HG03521 (cell line): Measurements from ENCODE around the gene MYH13.
"Not testable (repeated sequence)": the region's sequence is repeated elsewhere in the genome, so short reads cannot be mapped to it uniquely, and the experiment has no call there.

ENCODE experiments used
- ATAC-seq: cut with Tn5 transposase; IDR thresholded peaks from one replicate; pipeline ENCODE4 v1.9.1; 2021; ENCODE audit warnings: mild to moderate bottlenecking, moderate library complexity; ENCODE audit not compliant: unreplicated experiment

Gene MYH13

DNA sequence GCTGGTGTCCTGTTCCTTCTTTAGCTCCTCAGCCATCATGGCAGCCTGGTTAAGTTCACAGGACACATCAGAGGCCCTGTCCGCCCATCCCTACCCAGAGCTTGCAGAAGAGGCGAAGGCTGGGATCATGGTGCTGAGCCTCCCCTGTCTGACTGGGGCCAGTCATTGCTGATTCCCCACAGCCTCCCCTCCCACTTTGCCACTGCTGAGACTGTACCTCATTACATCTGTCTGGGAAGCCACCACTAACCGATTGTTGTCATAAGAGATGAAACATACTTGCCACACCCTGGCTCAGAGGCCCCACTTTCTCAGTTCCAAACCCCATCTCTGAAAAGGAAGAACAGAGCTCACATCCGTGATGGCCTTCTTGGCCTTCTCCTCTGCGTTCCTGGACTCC lies 66.2 kb downstream of the MYH13 start:
- ATAC-seq: no peak

DNA sequence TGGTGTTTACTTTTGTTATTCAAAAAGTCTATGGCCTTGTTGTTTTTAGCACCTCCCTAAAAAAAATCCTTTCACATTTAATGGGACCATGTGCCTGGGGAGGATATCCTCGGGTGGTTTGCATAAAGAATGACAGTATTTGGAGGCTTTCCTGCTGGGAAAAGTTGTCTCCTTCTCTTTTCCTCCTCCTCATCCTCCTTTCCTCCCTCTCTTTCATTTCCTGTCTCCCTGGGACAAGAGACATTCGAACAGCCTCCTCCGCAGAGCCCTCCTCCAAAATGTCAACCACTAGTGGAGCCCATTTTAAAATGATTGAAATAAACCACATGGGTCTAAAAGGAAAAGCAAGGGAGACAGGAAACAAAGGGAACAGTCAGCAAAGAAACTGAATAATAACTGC lies 67.4 kb downstream of the MYH13 start:
- no peak for ATAC-seq

DNA sequence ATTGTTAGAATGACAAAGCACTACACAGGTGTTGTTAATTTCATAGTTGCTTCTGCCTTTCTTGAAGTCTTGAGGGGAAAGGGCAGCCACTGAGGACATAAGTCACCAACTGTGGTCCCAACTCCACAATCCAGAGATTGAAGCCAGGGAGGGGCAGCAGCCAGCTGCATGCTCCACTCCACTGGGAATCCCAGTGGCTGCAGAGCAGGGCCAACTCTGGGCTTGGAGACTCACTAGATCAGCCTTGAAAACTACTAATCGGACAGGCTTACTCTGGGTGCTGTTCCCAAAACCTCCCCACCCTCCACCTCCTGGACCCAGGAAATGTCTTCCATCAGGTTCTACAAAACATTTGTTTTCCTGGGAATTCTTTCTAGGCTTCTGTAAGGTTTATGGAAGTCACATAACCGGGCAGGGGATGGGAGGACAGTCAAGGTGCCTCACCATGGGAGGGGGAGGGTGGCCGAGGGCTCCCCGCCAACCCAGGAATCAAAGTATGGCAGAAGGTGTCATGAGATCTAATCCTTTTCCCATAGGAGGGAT lies 68.0 kb downstream of the MYH13 start:
- ATAC-seq: no peak

DNA sequence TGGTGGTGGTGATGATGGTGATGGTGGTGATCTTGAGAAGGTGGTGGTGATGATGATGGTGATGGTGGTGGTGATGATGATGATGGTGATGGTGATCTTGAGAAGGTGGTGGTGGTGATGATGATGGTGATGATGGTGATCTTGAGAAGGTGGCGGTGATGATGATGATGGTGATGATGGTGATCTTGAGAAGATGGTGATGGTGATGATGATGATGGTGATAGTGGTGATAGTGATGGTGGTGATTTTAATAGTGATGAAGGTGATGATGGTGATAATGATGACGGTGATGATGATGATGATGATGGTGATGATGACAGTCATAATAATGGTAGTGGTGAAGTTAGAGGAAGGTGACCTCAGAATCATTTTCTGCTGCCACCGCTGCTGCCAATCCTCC lies 75.1 kb downstream of the MYH13 start:
- ATAC-seq: no peak

DNA sequence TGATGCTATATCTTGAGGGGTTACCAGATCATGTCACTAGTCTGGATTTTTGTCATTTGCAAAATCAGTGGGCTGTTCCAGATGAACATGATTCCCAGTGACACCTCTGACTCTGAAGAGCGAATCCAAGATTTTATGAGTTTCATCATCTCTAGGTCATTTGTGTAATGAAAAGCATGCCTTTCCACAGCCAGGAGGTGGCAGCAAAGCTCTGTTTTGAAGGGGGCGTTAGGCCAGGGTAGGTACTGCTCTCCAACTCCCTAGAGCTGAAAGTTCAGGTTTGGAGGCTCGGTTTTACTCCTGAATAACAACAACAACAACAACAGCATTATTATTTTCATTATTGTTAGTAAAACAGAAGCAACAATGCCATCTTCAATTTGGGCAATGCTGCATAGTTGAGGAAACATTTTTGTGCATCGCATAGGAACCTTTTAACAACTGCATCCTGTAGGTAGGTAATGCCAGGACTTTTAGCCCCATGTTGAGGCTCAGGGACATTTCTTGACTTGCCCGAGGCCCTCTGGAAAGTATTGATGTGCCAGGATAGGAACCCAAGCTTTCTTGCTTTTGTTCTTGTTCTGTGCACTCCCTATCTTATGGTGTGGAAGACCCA lies 77.0 kb downstream of the MYH13 start:
- ATAC-seq: peak; percentile 51

DNA sequence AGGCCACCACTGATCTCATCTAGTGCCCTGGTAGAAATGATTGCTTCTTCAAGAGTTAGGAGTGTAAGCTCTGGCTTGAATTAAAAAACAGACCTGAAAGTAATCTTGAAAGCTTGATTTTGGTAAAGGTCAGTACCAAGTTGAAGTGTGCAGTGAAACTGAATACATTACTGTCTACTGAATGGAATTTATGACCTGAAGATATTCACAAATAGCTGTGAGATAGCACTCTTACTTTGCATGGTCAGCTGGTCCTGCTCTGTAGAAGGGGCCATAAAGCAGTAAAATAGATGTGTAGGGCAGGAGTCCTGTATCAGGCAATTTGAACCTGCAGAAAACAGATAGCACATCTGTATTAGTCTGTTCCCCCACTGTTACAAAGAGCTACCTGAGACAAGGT lies 78.6 kb downstream of the MYH13 start:
- no peak for ATAC-seq

DNA sequence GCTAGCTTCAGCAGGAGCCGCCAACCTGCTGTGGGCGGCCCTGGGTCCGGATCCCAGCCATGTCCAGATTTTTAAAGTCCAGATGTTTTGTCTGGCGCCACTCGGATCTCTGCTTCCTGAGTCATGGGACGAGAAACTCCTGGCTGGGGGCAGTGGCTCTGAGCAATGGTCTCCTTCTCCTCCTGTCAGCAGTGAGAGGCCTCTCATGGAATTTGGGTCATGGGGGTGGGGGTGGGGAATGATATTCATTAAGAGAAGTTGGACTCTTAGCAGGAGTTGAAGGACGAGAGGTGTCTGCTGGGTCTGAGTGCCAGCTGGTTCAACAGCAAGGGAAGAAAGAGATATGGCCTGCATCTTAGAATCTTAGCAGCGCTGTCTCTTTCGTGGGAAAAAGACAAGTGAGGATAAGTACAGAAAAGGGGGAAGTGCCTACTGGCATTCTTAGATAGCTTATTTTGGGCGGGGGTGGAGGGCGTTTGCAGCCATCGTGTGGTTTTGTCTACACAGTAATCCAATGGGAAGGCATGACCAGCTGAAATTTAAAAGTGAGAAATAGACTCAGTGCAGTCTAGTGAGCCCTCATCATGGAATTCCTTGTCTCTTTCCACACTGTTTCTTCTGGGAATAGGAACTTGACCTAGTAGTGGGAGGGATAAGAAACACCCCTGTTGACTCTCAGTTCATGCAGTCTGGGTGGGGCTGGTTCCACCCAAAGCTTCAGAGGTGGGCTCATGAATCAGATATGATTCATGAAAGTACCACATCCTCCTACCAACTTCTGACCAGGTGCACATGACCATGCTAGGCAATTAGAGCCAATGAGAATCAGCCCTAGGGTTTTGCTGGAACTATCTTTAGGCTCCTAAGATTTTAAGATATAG lies 80.5 kb downstream of the MYH13 start:
- ATAC-seq: peak; percentile 73

DNA sequence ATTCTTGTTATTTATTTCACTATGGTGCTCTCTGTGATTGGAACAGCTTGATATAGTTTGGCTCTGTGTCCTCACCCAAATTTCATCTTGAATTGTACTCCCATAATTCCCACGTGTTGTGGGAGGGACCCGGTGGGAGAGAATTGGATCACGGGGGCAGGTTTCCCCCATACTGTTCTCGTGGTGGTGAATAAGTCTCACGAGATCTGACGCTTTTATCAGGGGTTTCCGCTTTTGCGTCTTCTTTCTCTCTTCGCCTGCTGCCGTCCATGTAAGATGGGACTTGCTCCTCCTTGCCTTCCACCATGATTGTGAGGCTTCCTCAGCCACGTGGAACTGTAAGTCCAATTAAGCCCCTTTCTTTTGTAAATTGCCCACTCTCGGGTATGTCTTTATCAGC lies 81.2 kb downstream of the MYH13 start:
- not testable (repeated sequence) for ATAC-seq

DNA sequence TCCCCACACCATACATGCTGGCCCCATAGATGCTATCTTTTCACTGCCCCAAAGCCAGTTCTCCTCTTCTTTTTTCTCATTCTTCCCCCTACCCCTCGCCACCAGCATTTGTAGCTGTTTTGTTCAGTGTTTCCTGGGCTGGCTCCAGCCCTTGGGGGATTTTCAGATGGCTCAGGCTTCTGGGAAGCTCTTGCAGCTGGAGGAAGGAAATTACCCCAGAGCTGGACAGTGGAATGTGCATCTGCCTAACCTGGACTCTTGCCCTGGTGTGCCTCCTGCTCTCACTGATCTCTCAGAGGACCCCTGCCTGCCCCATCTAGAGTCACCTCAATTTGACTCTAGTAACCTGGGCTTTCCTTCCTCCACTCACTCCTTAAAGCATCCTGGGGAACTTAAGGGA lies 82.8 kb downstream of the MYH13 start:
- ATAC-seq: no peak

DNA sequence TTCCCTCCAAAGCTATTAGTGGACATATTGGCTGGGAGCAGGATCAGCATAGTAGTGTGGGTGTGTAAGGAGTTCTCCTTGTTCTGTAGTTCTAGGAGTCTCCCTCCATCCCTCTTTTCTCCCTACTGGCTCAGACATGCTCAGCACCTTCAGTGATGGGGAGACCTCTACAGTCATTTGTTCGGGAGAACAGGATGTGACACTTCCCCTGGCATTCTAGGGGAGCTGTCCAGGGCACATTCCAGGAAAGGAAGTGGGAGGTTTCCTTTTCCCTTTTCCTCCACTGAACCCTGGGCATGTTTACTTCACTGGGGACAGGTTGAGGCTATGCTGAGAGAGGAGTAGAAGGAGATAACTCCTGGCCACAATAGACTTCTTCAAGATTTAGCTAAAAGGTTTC lies 86.5 kb downstream of the MYH13 start:
- ATAC-seq: no peak

DNA sequence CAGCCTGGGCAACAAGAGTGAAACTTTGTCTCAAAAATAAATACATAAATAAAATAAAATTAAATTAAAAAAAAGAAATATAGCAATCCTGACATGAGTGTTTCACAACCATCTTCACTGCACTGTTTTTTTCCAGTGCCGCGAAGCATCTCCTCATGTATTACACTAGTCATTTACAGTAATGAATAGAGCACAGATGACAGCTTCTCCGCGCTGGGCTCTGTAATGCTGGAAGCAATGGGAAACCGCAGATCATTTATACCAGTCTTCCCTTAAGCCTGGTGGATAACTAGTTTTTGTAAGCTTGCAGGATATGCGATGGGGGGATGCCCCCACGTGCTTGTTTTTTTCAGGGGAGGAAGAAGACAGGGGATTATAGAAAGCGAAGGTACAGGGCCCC lies 86.9 kb downstream of the MYH13 start:
- no peak for ATAC-seq

DNA sequence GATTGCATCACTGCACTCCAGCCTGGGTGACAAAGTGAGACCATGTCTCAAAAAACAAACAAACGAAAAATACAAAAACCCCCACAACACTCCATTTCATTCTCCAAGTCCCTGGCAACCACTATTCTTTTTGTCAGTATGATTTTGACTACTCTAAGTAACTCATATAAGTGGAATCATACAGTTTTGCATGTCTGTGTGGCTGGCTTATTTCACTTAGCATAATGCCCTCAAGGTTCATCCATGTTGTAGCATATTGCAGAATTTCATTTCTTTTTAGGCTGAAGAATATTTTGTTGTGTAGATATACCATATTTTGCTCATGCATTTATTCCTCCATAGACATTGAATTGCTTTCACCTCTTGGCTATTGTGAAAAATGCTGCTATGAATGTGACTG lies 92.7 kb downstream of the MYH13 start:
- no peak for ATAC-seq

DNA sequence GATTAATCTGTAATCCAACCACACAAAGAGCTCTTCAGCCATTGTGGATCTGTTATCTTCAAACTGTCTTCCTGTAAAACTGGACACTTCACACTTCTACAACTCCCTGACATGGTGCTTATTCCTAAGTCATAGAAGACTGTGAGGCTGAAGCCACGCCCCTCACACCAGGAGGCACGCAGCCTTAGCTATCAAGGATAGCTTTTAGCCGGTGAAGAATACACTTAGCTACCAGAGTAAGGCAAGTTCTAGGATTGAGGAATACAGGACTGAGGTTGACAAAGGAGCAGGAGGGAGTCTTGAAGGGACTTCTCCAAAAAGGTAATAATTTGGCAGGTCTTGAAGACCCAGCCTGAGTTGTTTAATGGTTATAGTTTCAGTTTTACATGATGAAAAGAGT lies 94.6 kb downstream of the MYH13 start:
- ATAC-seq: no peak

DNA sequence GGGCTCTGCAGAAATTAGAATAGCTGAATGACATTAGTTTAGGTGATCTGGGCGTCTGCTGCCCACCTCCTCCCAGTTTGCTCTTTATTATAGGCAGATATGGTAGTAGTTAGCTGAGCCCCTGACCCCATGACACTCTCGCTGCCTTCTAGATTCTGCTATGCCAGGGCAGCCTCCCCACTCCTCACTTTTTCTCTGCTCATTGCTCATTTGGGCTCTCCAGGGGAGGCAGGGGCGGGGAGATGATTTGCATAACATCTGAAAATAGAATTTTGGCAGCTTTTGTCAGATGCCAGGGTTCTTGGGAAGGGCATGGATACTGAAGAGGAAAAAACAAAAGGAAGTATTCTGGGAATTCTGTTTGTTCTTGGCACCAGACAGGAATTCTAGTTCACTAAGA lies 96.4 kb downstream of the MYH13 start:
- ATAC-seq: no peak

DNA sequence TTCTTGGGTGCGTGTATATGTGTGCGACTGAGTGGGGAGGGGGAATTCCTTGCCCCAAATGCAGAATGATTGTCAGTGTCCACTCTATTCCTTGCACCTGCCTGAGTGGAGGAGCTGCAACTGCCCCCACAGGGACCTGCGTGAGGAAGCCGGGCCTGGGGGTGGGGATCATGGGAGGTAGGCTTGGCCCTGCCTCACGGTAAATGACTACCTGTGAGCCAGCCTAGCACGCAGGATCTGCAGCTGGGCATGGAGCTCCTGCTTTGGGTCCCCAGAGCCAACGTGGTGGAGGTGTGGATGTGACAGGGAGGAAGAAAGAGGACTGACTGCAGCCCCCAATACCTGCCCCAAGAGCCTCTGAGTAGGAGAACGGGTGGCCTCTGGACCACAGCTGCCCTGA lies 97.4 kb downstream of the MYH13 start:
- ATAC-seq: no peak

DNA sequence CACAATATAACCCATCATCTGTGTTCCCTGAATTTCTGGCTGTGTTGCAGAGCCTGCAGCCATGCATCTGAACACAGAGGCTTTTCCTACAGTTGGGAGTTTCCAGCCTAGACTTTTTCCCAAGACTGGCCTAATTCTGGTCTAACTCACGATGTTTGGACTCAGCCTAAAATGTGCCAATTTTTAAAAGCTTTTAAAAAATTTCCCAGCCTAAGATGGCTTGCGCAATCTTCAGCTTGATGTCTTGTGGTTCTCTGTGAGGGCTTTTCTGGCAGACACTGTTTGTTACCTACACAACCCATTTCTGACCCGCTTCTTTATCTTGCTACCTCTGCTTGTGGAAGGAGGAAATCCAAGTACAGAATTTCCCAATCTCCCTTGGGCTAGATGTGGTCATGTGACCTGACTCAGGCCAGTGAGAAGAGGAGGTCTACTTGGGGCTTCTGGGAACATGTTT lies 101.7 kb downstream of the MYH13 start:
- no peak for ATAC-seq

DNA sequence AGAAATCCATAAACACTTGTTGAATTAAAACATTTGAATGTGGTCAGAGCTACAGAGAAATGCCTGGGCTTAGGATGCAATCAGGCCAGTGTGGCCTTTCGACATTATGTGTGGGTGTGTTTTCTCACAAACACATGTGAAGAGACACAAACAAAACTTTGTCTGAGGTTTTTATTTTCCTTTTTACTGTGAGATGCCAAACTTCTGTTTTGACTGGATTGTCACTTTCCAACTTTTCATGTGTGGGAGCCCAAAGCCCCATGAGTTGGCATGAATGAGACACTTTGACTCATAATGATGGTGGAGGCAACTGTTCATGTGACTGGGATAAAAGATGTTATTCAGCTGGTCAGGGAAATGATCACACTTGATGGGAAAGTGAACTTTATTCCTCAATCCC lies 102.5 kb downstream of the MYH13 start:
- ATAC-seq: no peak

DNA sequence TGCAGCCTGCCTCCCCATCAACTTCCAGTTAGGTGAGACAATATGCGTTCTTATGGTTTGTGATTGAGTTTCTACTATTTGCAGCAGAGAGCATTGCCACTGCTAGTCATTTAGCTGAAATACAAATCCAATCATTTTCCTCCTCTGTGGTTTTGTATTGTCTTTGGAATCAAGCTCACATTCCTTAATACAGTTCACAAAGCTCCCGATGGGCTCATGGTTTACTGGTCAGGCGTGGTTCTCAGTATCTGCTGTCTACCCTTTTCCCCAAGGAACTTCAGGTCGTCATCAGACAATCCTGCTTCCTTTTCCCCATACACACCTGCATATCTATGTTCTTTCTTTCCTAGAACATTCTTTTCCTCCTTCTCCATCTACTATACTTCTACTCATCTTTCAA lies 104.8 kb downstream of the MYH13 start:
- no peak for ATAC-seq

DNA sequence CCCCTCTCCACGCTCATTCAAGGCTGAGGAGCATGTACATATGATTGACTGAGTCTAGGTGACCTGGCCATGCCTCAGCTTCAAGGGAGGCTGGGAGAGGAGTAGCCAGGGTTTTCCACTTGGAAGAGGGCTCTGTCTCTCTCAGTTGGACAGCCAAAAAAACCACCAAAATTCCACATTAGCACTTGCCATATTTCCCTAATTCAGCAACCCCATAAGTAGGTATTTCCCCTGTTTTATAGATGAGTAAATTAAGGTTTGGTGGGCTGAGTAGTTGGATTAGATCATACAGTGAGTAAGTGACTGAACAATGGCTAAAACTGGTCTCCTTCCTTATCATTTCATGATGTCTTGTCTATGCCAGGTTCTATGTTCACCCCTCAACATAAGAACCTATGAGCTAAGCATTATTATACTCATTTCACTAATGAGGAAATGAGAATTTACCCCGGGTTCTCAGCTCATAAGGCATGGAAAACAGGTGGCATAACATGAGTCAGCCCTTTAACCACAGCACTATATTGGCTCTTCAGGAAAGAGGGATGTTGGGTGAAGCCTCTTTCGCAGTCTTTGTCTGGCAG lies 106.4 kb downstream of the MYH13 start:
- no peak for ATAC-seq

DNA sequence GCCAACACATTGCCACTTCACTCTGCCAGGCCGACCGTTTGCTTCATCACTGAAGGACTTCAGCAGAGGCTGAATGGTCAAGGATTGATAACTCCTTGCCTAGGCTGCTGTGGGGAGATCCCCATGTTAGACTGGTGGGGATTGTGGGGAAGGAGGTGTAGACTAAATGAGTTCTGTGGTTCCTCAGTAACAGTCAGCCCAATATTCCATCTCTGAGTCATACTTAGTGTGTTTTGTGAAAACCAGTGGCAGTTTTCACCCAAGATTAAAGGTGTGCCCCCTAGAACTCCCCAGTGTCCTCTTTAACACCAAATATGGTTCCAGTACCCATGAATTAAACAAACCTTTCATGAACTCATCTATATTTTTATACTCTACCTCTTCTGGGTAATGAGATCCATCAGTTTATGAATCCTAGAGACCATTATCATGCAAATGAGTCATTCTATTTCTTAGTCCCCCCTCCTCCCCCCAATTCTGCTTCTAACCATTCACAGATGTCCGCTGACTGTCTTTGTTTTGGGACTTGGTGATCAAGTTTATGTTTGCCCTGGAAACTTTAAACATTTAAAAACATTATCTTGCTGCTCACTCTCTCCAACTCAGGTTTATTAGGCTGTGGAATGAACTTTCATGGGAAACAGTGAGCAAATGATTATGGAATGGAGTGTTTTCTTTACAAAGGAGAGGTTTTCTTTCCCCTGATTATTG lies 107.6 kb downstream of the MYH13 start:
- ATAC-seq: peak; percentile 40

DNA sequence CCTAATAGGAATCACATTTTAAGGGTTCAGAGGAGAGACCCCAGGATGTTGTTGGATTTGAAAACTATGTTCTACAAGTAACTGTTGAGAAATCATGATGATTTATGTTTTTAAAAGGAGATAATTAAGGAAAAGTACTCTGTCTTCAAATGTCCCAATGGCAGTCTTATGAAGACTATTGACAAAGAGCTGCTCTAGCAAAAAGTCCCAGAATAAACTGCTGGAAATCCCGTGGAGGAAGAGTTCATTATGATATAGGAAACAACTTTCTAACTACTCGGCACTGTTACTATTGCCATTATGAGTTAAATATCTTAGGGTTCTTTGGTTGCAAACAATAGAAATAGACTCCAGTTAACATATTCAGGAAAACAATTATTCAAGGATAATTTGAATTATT lies 108.8 kb downstream of the MYH13 start:
- no peak for ATAC-seq
